ENCODE measurements around the gene TSPAN9. TPM values are rescaled to one million over a fixed set of nuclear protein-coding genes. Genes with fewer than 3 reads are reported as not detected.

TSPAN9 gene
- total RNA-seq, 1 experiment from 2014 or later, result 13.2 TPM

GRCh38 chr12:3195337-3195736 lies 118.2 kb downstream of the TSPAN9 start:
- H3K4me1 ChIP-seq (ENCODE audit: control insufficient read depth in 1 of 2, insufficient read depth in 2 of 2, low read length in 2 of 2), result peaks cover 0 to 7% of the 10 kb centered on the region in 2 experiments; a peak in 1 of 4 replicates
- BruUV-seq (replicated peaks), result no TSS peak
- ChIA-PET POLR2A (no interaction called here), CTCF (interaction anchor here (1.3 to 1.7 kb wide), 2 partner anchors 16 to 122 kb away, joined by 3 to 5 read pairs; no protein-coding TSS in a partner anchor), RAD21 (ENCODE audit: low non-redundant PET in 1 of 2, low total read pairs in 2 of 2, uncharacterized antibody in 2 of 2, unreplicated experiment in 2 of 2) (no interaction called here)
- H4K20me1 ChIP-seq (ENCODE audit: insufficient read depth), result no peaks in the 10 kb centered on the region
- H3K9me2 ChIP-seq (ENCODE audit: insufficient read depth), result no peaks in the 10 kb centered on the region
- H3K9me3 ChIP-seq (ENCODE audit: control insufficient read depth in 1 of 2, insufficient read depth in 1 of 2, low read depth in 1 of 2, low read length in 2 of 2), result no peaks in the 10 kb centered on the region
- intact Hi-C loops (cut with micrococcal nuclease), result no loop called here
- no peak overlapping the region for H3K27ac ChIP-seq (ENCODE audit: low read depth, low read length)
- TF ChIP-seq SIN3A (IDR thresholded peaks at IDR 0.05; ENCODE audit: low read depth) (no peak), JUND (IDR thresholded peaks at IDR 0.05) (no peak), TCF7L2 (IDR thresholded peaks at IDR 0.05; ENCODE audit: borderline replicate concordance, extremely low read depth, insufficient read depth, insufficient read length) (no peak), SRF (IDR thresholded peaks at IDR 0.05; ENCODE audit: low read depth) (no peak), ZFX (IDR thresholded peaks at IDR 0.05) (no peak), ELF1 (IDR thresholded peaks at IDR 0.05; ENCODE audit: borderline replicate concordance, low read depth) (no peak), EGR1 (IDR thresholded peaks at IDR 0.05; ENCODE audit: low read depth) (no peak), RAD21 (IDR thresholded peaks at IDR 0.05; ENCODE audit: low read depth) (no peak), YY1 (IDR thresholded peaks at IDR 0.05; ENCODE audit: extremely low read depth, insufficient replicate concordance, low read depth, low read length) (no peak), POLR2A (IDR thresholded peaks at IDR 0.05; ENCODE audit: borderline replicate concordance, extremely low read depth, insufficient read depth, insufficient read length) (no peak), EZH2phosphoT487 (IDR thresholded peaks at IDR 0.05; ENCODE audit: borderline replicate concordance) (no peak), ZBTB33 (IDR thresholded peaks at IDR 0.05; ENCODE audit: extremely low read depth, insufficient replicate concordance, low read length) (no peak), ATF3 (IDR thresholded peaks at IDR 0.05) (no peak), FOSL1 (IDR thresholded peaks at IDR 0.05; ENCODE audit: low read depth) (no peak), REST (IDR thresholded peaks at IDR 0.05; ENCODE audit: low read depth) (no peak)
- no peak overlapping the region for H2AFZ ChIP-seq (ENCODE audit: low read depth, low read length, poor library complexity, severe bottlenecking)
- no peak for DNase-seq (ENCODE audit: low read depth, low spot score)
- no peak overlapping the region for H3K4me2 ChIP-seq (ENCODE audit: low read length)
- H3K4me3 ChIP-seq (replicated peaks in 1 of 2; ENCODE audit: low read depth in 1 of 2, low read length in 2 of 2), result no peak overlapping the region
- no peaks in the 10 kb centered on the region for H3K36me3 ChIP-seq (ENCODE audit: control insufficient read depth in 1 of 2, insufficient read depth in 2 of 2, low read length in 2 of 2)
- no peaks in the 10 kb centered on the region for H3K27me3 ChIP-seq (ENCODE audit: insufficient read depth, low read length)
- ATAC-seq, result no peak
- no peak overlapping the region for H3K9ac ChIP-seq (ENCODE audit: low read length)
- no peaks in the 10 kb centered on the region for H3K79me2 ChIP-seq (ENCODE audit: insufficient read depth, low read length)

Measured in HCT116 (cell line).